ENCODE results near the gene RBM25.
A peak's percentile ranks its signal among the peaks of the same experiment; 100 is the strongest.
"Not testable (repeated sequence)": the region's sequence is repeated elsewhere in the genome, so short reads cannot be mapped to it uniquely, and the experiment has no call there.

The RBM25 gene

DNA sequence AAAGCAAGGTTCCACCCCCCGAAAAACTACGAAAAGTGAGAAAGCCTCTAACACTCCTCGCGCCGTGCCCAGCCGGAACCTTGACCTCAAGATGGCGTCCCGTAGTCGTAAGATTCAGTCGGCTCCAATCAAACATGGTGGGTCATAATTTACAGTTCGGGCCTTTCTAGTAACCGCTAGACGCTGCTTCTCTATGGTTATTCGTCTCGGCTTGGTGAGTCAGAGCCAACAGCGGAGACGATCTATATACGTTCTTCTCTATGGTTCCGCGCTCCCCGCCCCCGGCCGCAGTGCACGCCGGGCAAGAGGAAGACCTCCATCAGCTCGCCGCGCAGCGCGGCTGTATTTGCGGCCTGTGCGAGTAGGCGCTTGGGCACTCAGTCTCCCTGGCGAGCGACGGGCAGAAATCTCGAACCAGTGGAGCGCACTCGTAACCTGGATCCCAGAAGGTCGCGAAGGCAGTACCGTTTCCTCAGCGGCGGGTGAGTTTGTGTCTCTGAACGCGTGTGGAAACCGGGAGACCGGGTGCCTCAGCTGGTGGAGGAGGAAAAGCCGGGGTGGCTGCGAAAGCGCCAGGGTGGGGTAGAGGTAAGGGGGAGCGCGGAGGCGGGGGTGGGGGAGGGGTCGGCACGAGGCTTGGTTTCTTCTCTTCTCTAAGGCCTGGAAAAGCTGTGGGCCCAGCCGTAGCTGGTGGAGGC lies at the start of gene RBM25:
TSS of gene RBM25 (plus strand) at position 311 of the 698 bp plus-strand sequence. CDS start 13,108 bp downstream, outside the sequence.
- H3K9me3 ChIP-seq (ENCODE audit: low read length) = no peaks in the 10 kb centered on the region
- H3K4me3 ChIP-seq (ENCODE audit: low read depth in 1 of 2, low read length in 2 of 2) = peak within 1 kb of the TSS; percentile 44 to 98
- peaks cover 31% of the 10 kb centered on the region for H3K4me1 ChIP-seq (ENCODE audit: insufficient read depth, low read length)
- peak within 1 kb of the TSS; percentile 89 for H3K27ac ChIP-seq (ENCODE audit: low read depth, low read length)
- peak within 1 kb of the TSS; percentile 100 for H3K9ac ChIP-seq (ENCODE audit: low read length)
- H3K27me3 ChIP-seq (ENCODE audit: control insufficient read depth in 1 of 2, insufficient read depth in 2 of 2, low read length in 2 of 2) = no peaks in the 10 kb centered on the region
- H3K36me3 ChIP-seq (ENCODE audit: insufficient read depth, low read length) = no peaks in the 10 kb centered on the region

- H3K27ac ChIP-seq (ENCODE audit: low read depth, low read length); H3K36me3 ChIP-seq (ENCODE audit: insufficient read depth, low read length); H3K9me3 ChIP-seq (ENCODE audit: low read length): not testable (repeated sequence)
Measured at GRCh38 chr14:73011189-73011588, 47.1 kb upstream of the RBM25 start.

GRCh38 chr14:73014105-73014504 lies 44.2 kb upstream of the RBM25 start:
- H3K4me1 ChIP-seq (ENCODE audit: insufficient read depth, low read length) = peaks cover 4% of the 10 kb centered on the region
- H3K27ac ChIP-seq (ENCODE audit: low read depth, low read length) = no peak overlapping the region
- H3K9me3 ChIP-seq (ENCODE audit: low read length) = no peaks in the 10 kb centered on the region
- H3K9ac ChIP-seq (ENCODE audit: low read length) = no peak overlapping the region
- H3K27me3 ChIP-seq (ENCODE audit: control insufficient read depth in 1 of 2, insufficient read depth in 2 of 2, low read length in 2 of 2) = no peaks in the 10 kb centered on the region
- H3K4me3 ChIP-seq (ENCODE audit: low read depth in 1 of 2, low read length in 2 of 2) = no peak overlapping the region
- peaks cover 9% of the 10 kb centered on the region for H3K36me3 ChIP-seq (ENCODE audit: insufficient read depth, low read length)

More at GRCh38 chr14:73011189-73011588, 47.1 kb upstream of the RBM25 start:
- H3K4me3 ChIP-seq (ENCODE audit: low read depth in 1 of 2, low read length in 2 of 2); H3K9ac ChIP-seq (ENCODE audit: low read length); H3K27me3 ChIP-seq (ENCODE audit: control insufficient read depth in 1 of 2, insufficient read depth in 2 of 2, low read length in 2 of 2): not testable (repeated sequence)
- peaks cover 23% of the 10 kb centered on the region for H3K4me1 ChIP-seq (ENCODE audit: insufficient read depth, low read length)

DNA sequence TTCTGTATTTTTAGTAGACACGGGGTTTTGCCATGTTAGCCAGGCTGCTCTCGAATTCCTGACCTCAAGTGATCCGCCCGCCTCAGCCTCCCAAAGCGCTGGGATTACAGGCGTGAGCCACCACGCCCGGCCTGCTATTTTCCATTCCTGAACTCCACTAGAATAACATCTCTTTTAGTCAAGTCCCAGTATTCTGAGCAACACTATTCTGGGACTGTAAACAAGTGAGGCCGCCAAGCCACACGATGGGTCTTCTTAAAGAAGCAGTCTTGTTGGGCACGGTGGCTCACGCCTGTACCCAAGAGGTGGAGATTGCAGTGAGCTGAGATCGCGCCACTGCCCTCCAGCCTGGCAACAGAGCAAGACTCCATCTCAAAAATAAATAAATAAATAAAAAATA lies 42.8 kb upstream of the RBM25 start:
- H3K9ac ChIP-seq (ENCODE audit: low read length); H3K27ac ChIP-seq (ENCODE audit: low read depth, low read length); H3K9me3 ChIP-seq (ENCODE audit: low read length); H3K4me3 ChIP-seq (ENCODE audit: low read depth in 1 of 2, low read length in 2 of 2); H3K27me3 ChIP-seq (ENCODE audit: control insufficient read depth in 1 of 2, insufficient read depth in 2 of 2, low read length in 2 of 2); H3K36me3 ChIP-seq (ENCODE audit: insufficient read depth, low read length); H3K4me1 ChIP-seq (ENCODE audit: insufficient read depth, low read length): not testable (repeated sequence)

DNA sequence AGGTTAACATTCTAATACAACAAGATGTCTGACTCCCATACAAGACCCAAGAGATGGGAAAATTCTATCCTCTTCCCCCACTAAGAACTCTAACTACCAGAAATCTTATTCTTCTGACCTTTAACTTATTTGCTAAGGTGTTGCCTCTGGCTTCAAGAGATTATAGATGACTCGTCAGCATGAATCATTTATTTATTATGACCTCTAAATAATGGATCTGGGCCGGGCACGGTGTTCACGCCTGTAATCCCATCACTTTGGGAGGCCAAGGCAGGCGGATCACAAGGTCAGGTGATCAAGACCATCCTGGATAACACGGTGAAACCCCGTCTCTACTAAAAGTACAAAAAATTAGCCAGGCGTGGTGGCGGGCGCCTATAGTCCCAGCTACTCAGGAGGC lies 42.3 kb upstream of the RBM25 start:
- not testable (repeated sequence) for H3K4me1 ChIP-seq (ENCODE audit: insufficient read depth, low read length); H3K36me3 ChIP-seq (ENCODE audit: insufficient read depth, low read length); H3K9ac ChIP-seq (ENCODE audit: low read length); H3K27ac ChIP-seq (ENCODE audit: low read depth, low read length); H3K4me3 ChIP-seq (ENCODE audit: low read depth in 1 of 2, low read length in 2 of 2); H3K9me3 ChIP-seq (ENCODE audit: low read length); H3K27me3 ChIP-seq (ENCODE audit: control insufficient read depth in 1 of 2, insufficient read depth in 2 of 2, low read length in 2 of 2)

DNA sequence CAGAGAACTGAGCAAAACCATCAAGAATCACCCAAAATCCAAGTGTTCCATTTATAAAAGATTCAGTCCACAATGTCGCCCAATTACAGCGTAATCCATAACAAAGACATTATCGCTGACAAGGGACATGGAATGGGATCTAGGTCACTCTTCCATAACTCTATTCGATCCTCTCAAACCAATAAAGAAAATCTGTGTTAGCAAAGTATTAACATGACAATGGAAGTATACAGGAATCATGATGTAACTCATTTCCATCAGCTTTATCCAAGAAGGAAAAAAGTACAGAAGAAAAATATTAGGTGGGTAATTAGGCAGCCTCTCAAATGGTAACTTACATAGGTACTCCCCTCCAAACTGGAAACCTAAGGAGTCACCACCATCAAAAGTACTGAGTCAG lies 36.3 kb upstream of the RBM25 start:
- Histone ChIP-seq H3K27ac (ENCODE audit: low read depth, low read length) (no peak overlapping the region), H3K4me3 (ENCODE audit: low read depth in 1 of 2, low read length in 2 of 2) (no peak overlapping the region), H3K9me3 (ENCODE audit: low read length) (no peaks in the 10 kb centered on the region), H3K27me3 (ENCODE audit: control insufficient read depth in 1 of 2, insufficient read depth in 2 of 2, low read length in 2 of 2) (no peaks in the 10 kb centered on the region), H3K9ac (ENCODE audit: low read length) (no peak overlapping the region), H3K4me1 (ENCODE audit: insufficient read depth, low read length) (peaks cover 23% of the 10 kb centered on the region), H3K36me3 (ENCODE audit: insufficient read depth, low read length) (peaks cover 31% of the 10 kb centered on the region)

GRCh38 chr14:73025544-73025943 lies 32.8 kb upstream of the RBM25 start:
- peak overlapping the region; percentile 63 for H3K27ac ChIP-seq (ENCODE audit: low read depth, low read length)
- no peaks in the 10 kb centered on the region for H3K27me3 ChIP-seq (ENCODE audit: control insufficient read depth in 1 of 2, insufficient read depth in 2 of 2, low read length in 2 of 2)
- H3K36me3 ChIP-seq (ENCODE audit: insufficient read depth, low read length) = peaks cover 22% of the 10 kb centered on the region
- no peaks in the 10 kb centered on the region for H3K9me3 ChIP-seq (ENCODE audit: low read length)
- no peak overlapping the region for H3K4me3 ChIP-seq (ENCODE audit: low read depth in 1 of 2, low read length in 2 of 2)
- H3K4me1 ChIP-seq (ENCODE audit: insufficient read depth, low read length) = peaks cover 23% of the 10 kb centered on the region
- peak overlapping the region; percentile 35 for H3K9ac ChIP-seq (ENCODE audit: low read length)

DNA sequence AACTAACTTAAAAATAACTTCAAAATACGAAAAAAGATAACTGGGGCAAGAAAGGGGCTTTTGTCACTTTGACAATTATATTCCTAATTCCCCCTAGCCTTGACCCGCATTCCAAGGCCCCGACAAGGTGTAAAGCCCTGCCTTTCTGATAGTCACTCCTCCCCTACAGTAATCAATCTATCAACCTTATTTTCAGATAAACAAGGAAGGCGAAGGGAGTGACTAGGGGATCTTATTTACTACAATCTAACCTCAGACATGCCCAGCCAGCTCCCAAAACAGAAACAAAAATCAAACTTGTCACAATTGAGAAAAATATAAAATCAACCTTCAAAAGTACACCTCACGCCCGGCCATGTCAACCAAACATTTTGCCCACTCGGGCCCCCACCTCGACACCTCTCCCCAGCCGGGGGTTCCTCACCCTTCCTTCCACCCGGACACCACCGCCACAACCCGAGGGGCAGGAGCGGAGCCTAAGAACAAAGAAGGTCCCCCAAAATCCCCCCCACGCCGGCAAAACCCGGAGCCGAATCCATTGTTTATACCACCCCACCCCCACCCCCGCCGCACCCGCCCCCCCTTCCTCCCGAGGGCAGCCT lies 32.0 kb upstream of the RBM25 start:
- no peaks in the 10 kb centered on the region for H3K27me3 ChIP-seq (ENCODE audit: control insufficient read depth in 1 of 2, insufficient read depth in 2 of 2, low read length in 2 of 2)
- H3K36me3 ChIP-seq (ENCODE audit: insufficient read depth, low read length) = peaks cover 22% of the 10 kb centered on the region
- peak overlapping the region; percentile 35 for H3K9ac ChIP-seq (ENCODE audit: low read length)
- peak overlapping the region; percentile 65 to 80 for H3K4me3 ChIP-seq (ENCODE audit: low read depth in 1 of 2, low read length in 2 of 2)
- H3K4me1 ChIP-seq (ENCODE audit: insufficient read depth, low read length) = peaks cover 23% of the 10 kb centered on the region
- peak overlapping the region; percentile 79 for H3K27ac ChIP-seq (ENCODE audit: low read depth, low read length)
- H3K9me3 ChIP-seq (ENCODE audit: low read length) = no peaks in the 10 kb centered on the region

- H3K27ac ChIP-seq (ENCODE audit: low read depth, low read length) = peak within 1 kb of the TSS; percentile 79
- H3K9ac ChIP-seq (ENCODE audit: low read length) = peak within 1 kb of the TSS; percentile 35
- H3K36me3 ChIP-seq (ENCODE audit: insufficient read depth, low read length) = peaks cover 22% of the 10 kb centered on the region
- peak within 1 kb of the TSS; percentile 65 to 80 for H3K4me3 ChIP-seq (ENCODE audit: low read depth in 1 of 2, low read length in 2 of 2)
- no peaks in the 10 kb centered on the region for H3K27me3 ChIP-seq (ENCODE audit: control insufficient read depth in 1 of 2, insufficient read depth in 2 of 2, low read length in 2 of 2)
- no peaks in the 10 kb centered on the region for H3K9me3 ChIP-seq (ENCODE audit: low read length)
- peaks cover 20% of the 10 kb centered on the region for H3K4me1 ChIP-seq (ENCODE audit: insufficient read depth, low read length)
Measured at GRCh38 chr14:73026845-73027542, 31.3 kb upstream of the RBM25 start, which contains the start of gene ZFYVE1. ZFYVE1 (minus strand) TSS chr14:73027106; CDS start chr14:73024508, 2,598 bp downstream.

- H3K4me1 ChIP-seq (ENCODE audit: insufficient read depth, low read length) = peaks cover 15% of the 10 kb centered on the region
- no peak overlapping the region for H3K27ac ChIP-seq (ENCODE audit: low read depth, low read length)
- H3K36me3 ChIP-seq (ENCODE audit: insufficient read depth, low read length) = peaks cover 17% of the 10 kb centered on the region
- H3K9me3 ChIP-seq (ENCODE audit: low read length) = no peaks in the 10 kb centered on the region
- H3K9ac ChIP-seq (ENCODE audit: low read length) = no peak overlapping the region
- H3K27me3 ChIP-seq (ENCODE audit: control insufficient read depth in 1 of 2, insufficient read depth in 2 of 2, low read length in 2 of 2) = no peaks in the 10 kb centered on the region
- H3K4me3 ChIP-seq (ENCODE audit: low read depth in 1 of 2, low read length in 2 of 2) = peak overlapping the region; percentile 39 to 80
Measured at GRCh38 chr14:73027546-73027945, 30.8 kb upstream of the RBM25 start.

- Histone ChIP-seq H3K27me3 (ENCODE audit: control insufficient read depth in 1 of 2, insufficient read depth in 2 of 2, low read length in 2 of 2) (no peaks in the 10 kb centered on the region), H3K4me3 (ENCODE audit: low read depth in 1 of 2, low read length in 2 of 2) (no peak overlapping the region), H3K4me1 (ENCODE audit: insufficient read depth, low read length) (peaks cover 15% of the 10 kb centered on the region), H3K27ac (ENCODE audit: low read depth, low read length) (no peak overlapping the region), H3K9me3 (ENCODE audit: low read length) (no peaks in the 10 kb centered on the region), H3K36me3 (ENCODE audit: insufficient read depth, low read length) (peaks cover 14% of the 10 kb centered on the region), H3K9ac (ENCODE audit: low read length) (no peak overlapping the region)
Measured at GRCh38 chr14:73027984-73028383, 30.4 kb upstream of the RBM25 start.

Measured in muscle layer of colon (tissue), 2 donors.